ENCODE data around the gene PGAP6.
"Not testable (repeated sequence)": the region's sequence is repeated elsewhere in the genome, so short reads cannot be mapped to it uniquely, and the experiment has no call there.

PGAP6 gene

GRCh38 chr16:337975-338575, 43.7 kb downstream of the PGAP6 start:
- Histone ChIP-seq H3K4me3 (ENCODE audit: low read length in 2 of 2) (no peak overlapping the region), H3K27me3 (ENCODE audit: control insufficient read depth in 2 of 2, insufficient read depth in 2 of 2, low read length in 2 of 2) (no peaks in the 10 kb centered on the region), H3K9ac (ENCODE audit: low read depth in 1 of 2, low read length in 2 of 2) (no peak overlapping the region), H3K9me3 (ENCODE audit: control insufficient read depth in 2 of 2, low read length in 2 of 2) (no peaks in the 10 kb centered on the region), H3K4me1 (ENCODE audit: control insufficient read depth in 2 of 2, insufficient read depth in 2 of 2, low read length in 2 of 2) (peaks cover 9 to 17% of the 10 kb centered on the region in 2 donors), H3K27ac (ENCODE audit: low read depth in 2 of 2, low read length in 2 of 2) (no peak overlapping the region), H3K36me3 (ENCODE audit: control insufficient read depth in 2 of 2, insufficient read depth in 2 of 2, low read length in 2 of 2) (peaks cover 2 to 8% of the 10 kb centered on the region in 2 donors)

GRCh38 chr16:337437-337836, 44.3 kb downstream of the PGAP6 start:
- H3K9ac ChIP-seq (ENCODE audit: low read depth in 1 of 2, low read length in 2 of 2), result no peak overlapping the region
- no peaks in the 10 kb centered on the region for H3K27me3 ChIP-seq (ENCODE audit: control insufficient read depth in 2 of 2, insufficient read depth in 2 of 2, low read length in 2 of 2)
- peaks cover 1 to 2% of the 10 kb centered on the region in 2 donors for H3K36me3 ChIP-seq (ENCODE audit: control insufficient read depth in 2 of 2, insufficient read depth in 2 of 2, low read length in 2 of 2)
- H3K4me1 ChIP-seq (ENCODE audit: control insufficient read depth in 2 of 2, insufficient read depth in 2 of 2, low read length in 2 of 2), result peaks cover 9 to 17% of the 10 kb centered on the region in 2 donors
- no peak overlapping the region for H3K4me3 ChIP-seq (ENCODE audit: low read length in 2 of 2)
- H3K9me3 ChIP-seq (ENCODE audit: control insufficient read depth in 2 of 2, low read length in 2 of 2), result no peaks in the 10 kb centered on the region
- no peak overlapping the region for H3K27ac ChIP-seq (ENCODE audit: low read depth in 2 of 2, low read length in 2 of 2)

GRCh38 chr16:336269-336668, 45.5 kb downstream of the PGAP6 start:
- Histone ChIP-seq H3K9ac (ENCODE audit: low read depth in 1 of 2, low read length in 2 of 2) (no peak overlapping the region), H3K27ac (ENCODE audit: low read depth in 2 of 2, low read length in 2 of 2) (no peak overlapping the region), H3K4me1 (ENCODE audit: control insufficient read depth in 2 of 2, insufficient read depth in 2 of 2, low read length in 2 of 2) (peaks cover 9 to 23% of the 10 kb centered on the region in 2 donors)

GRCh38 chr16:334861-335632, 46.7 kb downstream of the PGAP6 start:
- H3K27ac ChIP-seq (ENCODE audit: low read depth in 2 of 2, low read length in 2 of 2); H3K27me3 ChIP-seq (ENCODE audit: control insufficient read depth in 2 of 2, insufficient read depth in 2 of 2, low read length in 2 of 2); H3K36me3 ChIP-seq (ENCODE audit: control insufficient read depth in 2 of 2, insufficient read depth in 2 of 2, low read length in 2 of 2); H3K9me3 ChIP-seq (ENCODE audit: control insufficient read depth in 2 of 2, low read length in 2 of 2); H3K9ac ChIP-seq (ENCODE audit: low read depth in 1 of 2, low read length in 2 of 2); H3K4me3 ChIP-seq (ENCODE audit: low read length in 2 of 2): not testable (repeated sequence)
- H3K4me1 ChIP-seq (ENCODE audit: control insufficient read depth in 2 of 2, insufficient read depth in 2 of 2, low read length in 2 of 2), result peaks cover 9 to 24% of the 10 kb centered on the region in 2 donors

More at GRCh38 chr16:336269-336668, 45.5 kb downstream of the PGAP6 start:
- H3K4me3 ChIP-seq (ENCODE audit: low read length in 2 of 2), result no peak overlapping the region
- no peaks in the 10 kb centered on the region for H3K36me3 ChIP-seq (ENCODE audit: control insufficient read depth in 2 of 2, insufficient read depth in 2 of 2, low read length in 2 of 2)
- no peaks in the 10 kb centered on the region for H3K9me3 ChIP-seq (ENCODE audit: control insufficient read depth in 2 of 2, low read length in 2 of 2)
- H3K27me3 ChIP-seq (ENCODE audit: control insufficient read depth in 2 of 2, insufficient read depth in 2 of 2, low read length in 2 of 2), result no peaks in the 10 kb centered on the region

- H3K4me1 ChIP-seq (ENCODE audit: control insufficient read depth in 2 of 2, insufficient read depth in 2 of 2, low read length in 2 of 2), result peaks cover 5 to 17% of the 10 kb centered on the region in 2 donors
- H3K27ac ChIP-seq (ENCODE audit: low read depth in 2 of 2, low read length in 2 of 2); H3K4me3 ChIP-seq (ENCODE audit: low read length in 2 of 2); H3K9ac ChIP-seq (ENCODE audit: low read depth in 1 of 2, low read length in 2 of 2); H3K27me3 ChIP-seq (ENCODE audit: control insufficient read depth in 2 of 2, insufficient read depth in 2 of 2, low read length in 2 of 2); H3K9me3 ChIP-seq (ENCODE audit: control insufficient read depth in 2 of 2, low read length in 2 of 2); H3K36me3 ChIP-seq (ENCODE audit: control insufficient read depth in 2 of 2, insufficient read depth in 2 of 2, low read length in 2 of 2): not testable (repeated sequence)
Observed at GRCh38 chr16:334164-334832, 47.5 kb downstream of the PGAP6 start.

- Histone ChIP-seq H3K36me3 (ENCODE audit: control insufficient read depth in 2 of 2, insufficient read depth in 2 of 2, low read length in 2 of 2) (no peaks in the 10 kb centered on the region), H3K4me1 (ENCODE audit: control insufficient read depth in 2 of 2, insufficient read depth in 2 of 2, low read length in 2 of 2) (peaks cover 8 to 20% of the 10 kb centered on the region in 2 donors), H3K9me3 (ENCODE audit: control insufficient read depth in 2 of 2, low read length in 2 of 2) (no peaks in the 10 kb centered on the region), H3K27me3 (ENCODE audit: control insufficient read depth in 2 of 2, insufficient read depth in 2 of 2, low read length in 2 of 2) (no peaks in the 10 kb centered on the region), H3K27ac (ENCODE audit: low read depth in 2 of 2, low read length in 2 of 2) (no peak overlapping the region), H3K4me3 (ENCODE audit: low read length in 2 of 2) (no peak overlapping the region), H3K9ac (ENCODE audit: low read depth in 1 of 2, low read length in 2 of 2) (no peak overlapping the region)
Observed at GRCh38 chr16:333406-334094, 48.2 kb downstream of the PGAP6 start.

GRCh38 chr16:331181-331814, 50.5 kb downstream of the PGAP6 start:
- H3K4me3 ChIP-seq (ENCODE audit: low read length in 2 of 2); H3K9me3 ChIP-seq (ENCODE audit: control insufficient read depth in 2 of 2, low read length in 2 of 2); H3K27ac ChIP-seq (ENCODE audit: low read depth in 2 of 2, low read length in 2 of 2); H3K27me3 ChIP-seq (ENCODE audit: control insufficient read depth in 2 of 2, insufficient read depth in 2 of 2, low read length in 2 of 2); H3K36me3 ChIP-seq (ENCODE audit: control insufficient read depth in 2 of 2, insufficient read depth in 2 of 2, low read length in 2 of 2); H3K9ac ChIP-seq (ENCODE audit: low read depth in 1 of 2, low read length in 2 of 2): not testable (repeated sequence)
- peaks cover 21 to 33% of the 10 kb centered on the region in 2 donors for H3K4me1 ChIP-seq (ENCODE audit: control insufficient read depth in 2 of 2, insufficient read depth in 2 of 2, low read length in 2 of 2)

- Histone ChIP-seq H3K27ac (ENCODE audit: low read depth in 2 of 2, low read length in 2 of 2) (no peak overlapping the region), H3K4me1 (ENCODE audit: control insufficient read depth in 2 of 2, insufficient read depth in 2 of 2, low read length in 2 of 2) (peaks cover 24 to 36% of the 10 kb centered on the region in 2 donors), H3K9me3 (ENCODE audit: control insufficient read depth in 2 of 2, low read length in 2 of 2) (no peaks in the 10 kb centered on the region), H3K4me3 (ENCODE audit: low read length in 2 of 2) (no peak overlapping the region), H3K27me3 (ENCODE audit: control insufficient read depth in 2 of 2, insufficient read depth in 2 of 2, low read length in 2 of 2) (no peaks in the 10 kb centered on the region), H3K36me3 (ENCODE audit: control insufficient read depth in 2 of 2, insufficient read depth in 2 of 2, low read length in 2 of 2) (no peaks in the 10 kb centered on the region), H3K9ac (ENCODE audit: low read depth in 1 of 2, low read length in 2 of 2) (no peak overlapping the region)
Observed at GRCh38 chr16:330741-331140, 51.0 kb downstream of the PGAP6 start.

- Histone ChIP-seq H3K9ac (ENCODE audit: low read depth in 1 of 2, low read length in 2 of 2) (peak overlapping the region; percentile 41 to 55), H3K27me3 (ENCODE audit: control insufficient read depth in 2 of 2, insufficient read depth in 2 of 2, low read length in 2 of 2) (no peaks in the 10 kb centered on the region), H3K36me3 (ENCODE audit: control insufficient read depth in 2 of 2, insufficient read depth in 2 of 2, low read length in 2 of 2) (peaks cover 0 to 2% of the 10 kb centered on the region in 2 donors), H3K9me3 (ENCODE audit: control insufficient read depth in 2 of 2, low read length in 2 of 2) (no peaks in the 10 kb centered on the region), H3K4me3 (ENCODE audit: low read length in 2 of 2) (peak overlapping the region; percentile 19 to 44), H3K27ac (ENCODE audit: low read depth in 2 of 2, low read length in 2 of 2) (peak overlapping the region; percentile 86), H3K4me1 (ENCODE audit: control insufficient read depth in 2 of 2, insufficient read depth in 2 of 2, low read length in 2 of 2) (peaks cover 37 to 43% of the 10 kb centered on the region in 2 donors)
Observed at GRCh38 chr16:325375-326145, 56.2 kb downstream of the PGAP6 start.
